GM12865 (cell line): ENCODE results near the gene ZNF548.

Experiments
- DNase-seq: peaks from one replicate; pipeline ENCODE4 v3.0.0; 2010; ENCODE audit warnings: low read depth
- H3K4me3 ChIP-seq: 2 replicates; pipeline ENCODE4 v1.5.1; 2011; ENCODE audit warnings: mild to moderate bottlenecking, low read depth, low read length, control low read depth
- TF ChIP-seq, protein P1 (sequence below): IDR thresholded peaks from 2 replicates; pipeline ENCODE4 v1.5.1; 2011; ENCODE audit warnings: low read length, control low read depth, low read depth, inconsistent platforms; ENCODE audit not compliant: insufficient read depth; ENCODE audit errors: missing control alignments

Gene ZNF548

DNA sequence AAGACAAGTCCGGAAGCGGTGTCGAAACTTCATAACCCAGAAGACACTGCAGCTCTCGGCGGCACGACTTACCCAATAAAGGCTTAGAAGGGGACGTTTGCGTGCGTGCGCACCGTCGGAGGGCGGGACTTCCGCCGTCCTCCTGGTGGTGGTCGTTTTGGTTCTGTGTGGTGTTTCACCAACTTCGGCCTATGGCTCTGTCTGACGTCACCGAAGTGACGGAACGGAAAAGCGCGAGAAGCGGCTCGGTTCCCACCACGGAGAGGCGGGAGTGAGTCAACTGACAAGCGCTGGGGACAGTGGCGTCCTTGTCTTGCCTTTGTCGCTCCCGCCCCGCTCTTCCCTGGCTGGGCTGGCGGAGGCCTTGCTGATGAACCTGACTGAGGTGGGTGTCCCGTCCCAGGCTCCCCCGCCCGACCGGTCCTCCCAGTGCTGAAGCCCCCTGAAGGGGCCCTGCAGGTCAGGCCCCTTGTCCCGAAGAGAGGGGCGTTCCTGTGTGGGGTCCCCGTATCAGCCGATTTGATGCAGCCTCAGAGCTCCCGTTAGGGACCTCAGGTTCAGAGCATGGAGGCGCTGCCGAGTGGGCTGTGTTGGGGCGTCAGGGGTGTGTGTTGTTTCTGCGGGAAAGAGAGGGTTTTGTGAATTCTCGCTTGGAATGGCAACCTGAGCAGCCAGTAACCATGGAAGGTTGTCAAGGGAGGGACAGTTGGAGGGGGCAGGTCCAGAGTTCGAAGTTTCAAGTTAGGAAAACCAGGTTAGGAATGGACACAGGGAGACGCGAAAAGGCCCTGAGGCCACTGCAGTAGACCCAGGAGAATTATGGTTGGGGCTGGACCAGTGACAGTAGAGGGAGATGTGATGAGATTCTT, at the start of gene ZNF548:
ZNF548 (plus strand) TSS at position 125 of the 869 bp plus-strand sequence; CDS start at position 371, 246 bp downstream.
- TF ChIP-seq, protein P1, sequence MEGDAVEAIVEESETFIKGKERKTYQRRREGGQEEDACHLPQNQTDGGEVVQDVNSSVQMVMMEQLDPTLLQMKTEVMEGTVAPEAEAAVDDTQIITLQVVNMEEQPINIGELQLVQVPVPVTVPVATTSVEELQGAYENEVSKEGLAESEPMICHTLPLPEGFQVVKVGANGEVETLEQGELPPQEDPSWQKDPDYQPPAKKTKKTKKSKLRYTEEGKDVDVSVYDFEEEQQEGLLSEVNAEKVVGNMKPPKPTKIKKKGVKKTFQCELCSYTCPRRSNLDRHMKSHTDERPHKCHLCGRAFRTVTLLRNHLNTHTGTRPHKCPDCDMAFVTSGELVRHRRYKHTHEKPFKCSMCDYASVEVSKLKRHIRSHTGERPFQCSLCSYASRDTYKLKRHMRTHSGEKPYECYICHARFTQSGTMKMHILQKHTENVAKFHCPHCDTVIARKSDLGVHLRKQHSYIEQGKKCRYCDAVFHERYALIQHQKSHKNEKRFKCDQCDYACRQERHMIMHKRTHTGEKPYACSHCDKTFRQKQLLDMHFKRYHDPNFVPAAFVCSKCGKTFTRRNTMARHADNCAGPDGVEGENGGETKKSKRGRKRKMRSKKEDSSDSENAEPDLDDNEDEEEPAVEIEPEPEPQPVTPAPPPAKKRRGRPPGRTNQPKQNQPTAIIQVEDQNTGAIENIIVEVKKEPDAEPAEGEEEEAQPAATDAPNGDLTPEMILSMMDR: peak; percentile 26
- peak; percentile 98 for DNase-seq
- H3K4me3 ChIP-seq: peak within 1 kb of the TSS; percentile 90

DNA sequence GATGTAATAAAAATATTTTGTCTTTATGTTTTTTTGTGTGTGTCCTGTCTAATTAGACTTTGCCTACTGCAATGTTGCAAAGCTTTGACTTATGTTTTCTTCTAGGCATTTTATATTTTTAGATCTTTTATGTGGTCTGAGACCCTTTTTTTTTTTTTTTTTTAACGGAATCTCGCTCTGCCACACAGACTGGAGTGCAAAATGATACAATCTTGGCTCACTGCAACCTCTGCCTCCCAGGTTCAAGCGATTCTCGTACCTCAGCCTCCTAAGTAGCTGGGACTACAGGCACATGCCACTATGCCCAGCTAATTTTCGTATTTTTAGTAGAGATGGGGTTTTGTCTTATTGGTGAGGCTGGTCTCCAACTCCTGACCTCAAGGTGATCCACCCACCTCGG, 47.1 kb upstream of the ZNF548 start:
- DNase-seq: no peak
- TF ChIP-seq, protein P1: no peak
- H3K4me3 ChIP-seq: no peak overlapping the region

DNA sequence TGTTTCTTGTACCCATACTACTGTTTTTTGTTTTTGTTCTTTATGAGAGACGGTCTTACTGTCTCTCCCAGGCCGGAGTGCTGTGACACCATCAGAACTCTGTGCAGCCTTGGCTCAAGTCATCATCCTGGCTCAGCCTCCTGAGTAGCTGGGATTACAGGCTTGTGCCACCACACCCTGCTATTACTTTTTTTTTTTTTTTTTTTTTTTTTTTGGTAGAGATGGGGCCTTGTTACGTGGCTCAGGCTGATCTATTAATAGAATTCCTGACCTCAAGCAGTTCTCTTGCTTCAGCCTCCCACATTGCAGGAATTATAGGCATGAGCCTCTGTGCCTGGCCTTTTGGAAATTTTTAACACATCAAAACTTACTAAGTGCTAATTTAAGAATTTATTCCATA, 41.5 kb upstream of the ZNF548 start:
- DNase-seq: no peak
- H3K4me3 ChIP-seq: no peak overlapping the region
- TF ChIP-seq, protein P1: no peak

DNA sequence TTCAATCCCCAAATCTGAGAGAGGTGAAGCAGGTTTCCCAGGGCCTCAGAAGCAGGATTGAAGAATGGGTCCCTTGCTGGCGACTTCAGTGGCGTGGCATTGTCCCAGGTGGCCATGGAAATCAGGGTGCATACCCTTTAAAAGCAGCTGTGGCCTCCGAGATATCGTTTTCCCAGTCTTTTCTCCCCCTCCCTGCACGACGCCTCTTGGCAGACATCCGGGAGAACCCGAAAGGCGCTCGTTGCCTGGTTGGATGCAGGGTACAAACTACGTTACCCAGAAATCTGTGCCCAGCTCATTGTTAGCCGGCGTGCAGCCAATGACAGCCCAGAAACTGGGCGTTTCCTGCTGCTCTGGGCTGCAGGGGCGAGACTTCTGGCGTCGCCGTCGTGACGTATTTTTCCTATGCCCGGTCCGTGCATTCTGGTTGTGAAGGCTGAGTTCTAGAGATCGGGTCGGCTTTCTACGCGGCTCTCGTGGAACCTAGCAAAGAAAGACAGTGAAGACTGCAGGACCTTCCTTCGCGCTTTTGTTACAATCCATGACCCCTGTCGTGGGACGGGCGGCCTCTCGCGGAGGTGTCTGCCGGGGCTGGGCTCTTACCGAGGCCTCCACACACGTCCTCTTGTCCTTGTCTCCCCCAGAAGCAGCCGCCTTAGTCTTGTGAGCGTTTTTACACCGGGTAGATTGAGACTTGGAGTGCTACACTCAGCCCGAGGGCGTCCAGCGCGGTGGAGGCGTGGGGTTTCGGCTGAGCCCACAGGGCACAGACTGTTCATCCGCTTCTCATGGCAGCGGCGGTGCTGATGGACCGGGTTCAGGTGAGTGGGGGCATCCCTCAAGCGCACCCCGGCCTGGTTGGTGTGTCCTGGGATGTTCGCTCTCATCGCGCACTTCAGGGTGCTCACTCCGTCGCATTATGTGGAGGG, 38.5 kb upstream of the ZNF548 start, which contains the start of gene ZNF304:
ZNF304 (plus strand) TSS at position 395 of the 929 bp plus-strand sequence; CDS start at position 789, 394 bp downstream.
- TF ChIP-seq, protein P1: no peak
- peak; percentile 95 for DNase-seq
- H3K4me3 ChIP-seq: peak within 1 kb of the TSS; percentile 90

DNA sequence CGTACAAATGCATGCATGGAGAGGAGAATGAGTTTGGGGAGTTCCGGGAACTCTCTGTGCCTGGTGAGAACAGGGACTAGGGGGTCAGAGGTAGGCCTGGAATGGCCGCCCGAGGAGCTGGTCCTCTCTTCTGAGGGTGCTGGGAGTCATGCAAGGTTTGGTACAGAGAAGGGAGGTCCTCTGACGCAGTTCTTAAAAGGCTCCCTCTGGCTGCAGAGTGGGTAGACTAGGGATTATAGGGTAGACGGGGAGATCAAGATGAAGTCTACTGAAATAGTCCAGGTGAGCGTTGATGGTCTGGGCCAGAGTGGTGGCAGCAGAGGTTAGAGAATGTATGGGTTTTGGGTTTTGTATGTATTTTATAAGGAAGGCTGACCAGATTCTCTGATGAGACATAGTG, 37.8 kb upstream of the ZNF548 start:
- H3K4me3 ChIP-seq: peak overlapping the region; percentile 90
- no peak for DNase-seq
- TF ChIP-seq, protein P1: no peak

DNA sequence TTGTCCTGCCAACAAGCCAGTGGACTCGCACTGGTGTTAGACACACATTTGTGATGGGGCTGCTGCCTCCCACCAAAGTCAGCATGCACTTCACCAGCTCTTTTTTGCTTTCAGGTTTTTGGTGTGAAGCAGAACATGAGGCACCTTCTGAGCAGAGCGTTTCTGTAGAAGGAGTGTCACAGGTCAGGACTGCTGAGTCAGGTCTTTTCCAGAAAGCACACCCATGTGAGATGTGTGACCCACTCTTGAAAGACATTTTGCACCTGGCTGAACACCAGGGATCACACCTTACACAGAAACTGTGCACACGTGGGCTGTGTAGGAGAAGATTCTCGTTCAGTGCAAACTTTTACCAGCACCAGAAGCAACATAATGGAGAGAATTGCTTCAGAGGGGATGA, 33.7 kb upstream of the ZNF548 start:
- H3K4me3 ChIP-seq: no peak overlapping the region
- no peak for DNase-seq
- TF ChIP-seq, protein P1: no peak
